Mucosa of rectum (tissue), 2 donors: Measurements from ENCODE around the gene MGAT5B.

Experiments
- H3K27ac ChIP-seq, 2 donors: one replicate each; pipeline ENCODE4 v1.7.0; 2013; ENCODE audit warnings: inconsistent platforms in 2 of 2, low read depth in 2 of 2, low read length in 2 of 2
- H3K27me3 ChIP-seq, 2 donors: one replicate each; pipeline ENCODE4 v1.7.0; 2013; ENCODE audit warnings: low read length in 2 of 2; ENCODE audit not compliant: control insufficient read depth in 2 of 2, insufficient read depth in 2 of 2
- H3K36me3 ChIP-seq, 2 donors: one replicate each; pipeline ENCODE4 v1.7.0; 2013; ENCODE audit warnings: low read length in 2 of 2; ENCODE audit not compliant: control insufficient read depth in 2 of 2, insufficient read depth in 2 of 2
- H3K4me1 ChIP-seq, 2 donors: one replicate each; pipeline ENCODE4 v1.7.0; 2013; ENCODE audit warnings: low read length in 2 of 2, mild to moderate bottlenecking in 1 of 2; ENCODE audit not compliant: control insufficient read depth in 2 of 2, insufficient read depth in 2 of 2
- H3K4me3 ChIP-seq, 2 donors: one replicate each; pipeline ENCODE4 v1.7.0; 2013; ENCODE audit warnings: low read length in 2 of 2
- H3K9ac ChIP-seq, 2 donors: one replicate each; pipeline ENCODE4 v1.7.0; 2013; ENCODE audit warnings: low read length in 2 of 2, low read depth in 1 of 2, mild to moderate bottlenecking in 1 of 2
- H3K9me3 ChIP-seq, 2 donors: one replicate each; pipeline ENCODE4 v1.7.0; 2013; ENCODE audit warnings: low read length in 2 of 2; ENCODE audit not compliant: control insufficient read depth in 2 of 2
- donor health status: healthy.
- donor health status: Normal muscosa, but diverticular disease.

MGAT5B gene

GRCh38 chr17:76932402-76933333 lies 64.5 kb downstream of the MGAT5B start:
- no peaks in the 10 kb centered on the region for H3K36me3 ChIP-seq
- H3K9me3 ChIP-seq = no peaks in the 10 kb centered on the region
- H3K27me3 ChIP-seq = peaks cover 0 to 2% of the 10 kb centered on the region in 2 donors
- no peak overlapping the region for H3K9ac ChIP-seq
- H3K4me1 ChIP-seq = no peaks in the 10 kb centered on the region
- no peak overlapping the region for H3K27ac ChIP-seq
- H3K4me3 ChIP-seq = no peak overlapping the region

GRCh38 chr17:76934561-76935320 lies 66.5 kb downstream of the MGAT5B start:
- Histone ChIP-seq H3K9ac (no peak overlapping the region), H3K4me3 (no peak overlapping the region), H3K36me3 (no peaks in the 10 kb centered on the region), H3K4me1 (no peaks in the 10 kb centered on the region), H3K9me3 (no peaks in the 10 kb centered on the region), H3K27ac (no peak overlapping the region), H3K27me3 (peaks cover 0 to 2% of the 10 kb centered on the region in 2 donors)

GRCh38 chr17:76935331-76935730 lies 67.1 kb downstream of the MGAT5B start:
- H3K9me3 ChIP-seq = no peaks in the 10 kb centered on the region
- H3K27me3 ChIP-seq = peaks cover 0 to 2% of the 10 kb centered on the region in 2 donors
- no peak overlapping the region for H3K27ac ChIP-seq
- H3K36me3 ChIP-seq = no peaks in the 10 kb centered on the region
- no peak overlapping the region for H3K9ac ChIP-seq
- H3K4me1 ChIP-seq = no peaks in the 10 kb centered on the region
- no peak overlapping the region for H3K4me3 ChIP-seq

GRCh38 chr17:76937238-76937637 lies 69.0 kb downstream of the MGAT5B start:
- H3K36me3 ChIP-seq = no peaks in the 10 kb centered on the region
- no peaks in the 10 kb centered on the region for H3K9me3 ChIP-seq
- H3K9ac ChIP-seq = no peak overlapping the region
- H3K27ac ChIP-seq = no peak overlapping the region
- H3K4me3 ChIP-seq = no peak overlapping the region
- no peaks in the 10 kb centered on the region for H3K4me1 ChIP-seq
- peaks cover 0 to 2% of the 10 kb centered on the region in 2 donors for H3K27me3 ChIP-seq

- no peaks in the 10 kb centered on the region for H3K9me3 ChIP-seq
These were observed 69.8 kb downstream of the MGAT5B start for GRCh38 chr17:76938009-76938408.

GRCh38 chr17:76940295-76940694 lies 72.1 kb downstream of the MGAT5B start:
- H3K36me3 ChIP-seq = no peaks in the 10 kb centered on the region
- H3K9ac ChIP-seq = no peak overlapping the region
- H3K27ac ChIP-seq = no peak overlapping the region
- no peaks in the 10 kb centered on the region for H3K9me3 ChIP-seq
- H3K27me3 ChIP-seq = peaks cover 0 to under 1% of the 10 kb centered on the region in 2 donors
- no peak overlapping the region for H3K4me3 ChIP-seq
- H3K4me1 ChIP-seq = no peaks in the 10 kb centered on the region

More at GRCh38 chr17:76938009-76938408, 69.8 kb downstream of the MGAT5B start:
- Histone ChIP-seq H3K27me3 (peaks cover 0 to 2% of the 10 kb centered on the region in 2 donors), H3K27ac (no peak overlapping the region), H3K36me3 (no peaks in the 10 kb centered on the region), H3K9ac (no peak overlapping the region), H3K4me1 (no peaks in the 10 kb centered on the region), H3K4me3 (no peak overlapping the region)

- H3K4me3 ChIP-seq = no peak overlapping the region
- H3K27me3 ChIP-seq = no peaks in the 10 kb centered on the region
- H3K4me1 ChIP-seq = no peaks in the 10 kb centered on the region
- H3K36me3 ChIP-seq = no peaks in the 10 kb centered on the region
- H3K9me3 ChIP-seq = no peaks in the 10 kb centered on the region
- H3K9ac ChIP-seq = no peak overlapping the region
- no peak overlapping the region for H3K27ac ChIP-seq
These were observed 72.6 kb downstream of the MGAT5B start for GRCh38 chr17:76940738-76941350.

GRCh38 chr17:76943202-76943601 lies 75.0 kb downstream of the MGAT5B start:
- no peak overlapping the region for H3K9ac ChIP-seq
- H3K36me3 ChIP-seq = no peaks in the 10 kb centered on the region
- H3K27ac ChIP-seq = no peak overlapping the region
- no peaks in the 10 kb centered on the region for H3K27me3 ChIP-seq
- no peaks in the 10 kb centered on the region for H3K9me3 ChIP-seq
- H3K4me3 ChIP-seq = no peak overlapping the region
- H3K4me1 ChIP-seq = no peaks in the 10 kb centered on the region

GRCh38 chr17:76943781-76944213 lies 75.6 kb downstream of the MGAT5B start:
- no peaks in the 10 kb centered on the region for H3K9me3 ChIP-seq
- no peaks in the 10 kb centered on the region for H3K4me1 ChIP-seq
- no peak overlapping the region for H3K4me3 ChIP-seq
- no peak overlapping the region for H3K27ac ChIP-seq
- H3K36me3 ChIP-seq = no peaks in the 10 kb centered on the region
- H3K9ac ChIP-seq = no peak overlapping the region
- peaks cover 0 to 2% of the 10 kb centered on the region in 2 donors for H3K27me3 ChIP-seq

GRCh38 chr17:76944477-76944876 lies 76.3 kb downstream of the MGAT5B start:
- Histone ChIP-seq H3K4me1 (no peaks in the 10 kb centered on the region), H3K9ac (no peak overlapping the region), H3K9me3 (no peaks in the 10 kb centered on the region), H3K36me3 (no peaks in the 10 kb centered on the region), H3K27me3 (peaks cover 0 to 6% of the 10 kb centered on the region in 2 donors), H3K4me3 (no peak overlapping the region), H3K27ac (no peak overlapping the region)
